ENCODE data around the gene LTV1.

Gene LTV1

DNA sequence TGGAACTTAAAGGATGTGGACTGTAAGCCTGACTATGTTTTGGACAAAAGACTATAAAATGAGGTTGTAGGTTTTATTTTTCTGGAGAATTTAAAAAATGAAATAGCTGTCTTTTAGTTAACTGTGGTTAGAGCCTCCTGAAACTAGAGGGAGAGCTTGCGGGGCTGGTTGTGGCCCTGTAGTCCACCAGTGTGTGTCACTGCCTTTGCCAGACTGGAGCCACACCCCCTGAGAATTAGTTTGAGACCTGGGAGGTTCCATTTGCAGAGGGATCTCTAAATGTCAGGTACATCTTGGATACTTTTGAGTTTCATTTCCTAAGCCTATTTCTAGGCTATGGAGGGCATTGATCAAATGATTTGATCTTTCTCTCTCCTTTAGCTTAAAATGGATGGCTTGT lies 42.0 kb downstream of the LTV1 start:
- no peak for DNase-seq (ENCODE audit: low read depth in 2 of 2)

GRCh38 chr6:143894655-143895054 lies 51.5 kb downstream of the LTV1 start:
- DNase-seq (ENCODE audit: low read depth in 2 of 2), result no peak

DNA sequence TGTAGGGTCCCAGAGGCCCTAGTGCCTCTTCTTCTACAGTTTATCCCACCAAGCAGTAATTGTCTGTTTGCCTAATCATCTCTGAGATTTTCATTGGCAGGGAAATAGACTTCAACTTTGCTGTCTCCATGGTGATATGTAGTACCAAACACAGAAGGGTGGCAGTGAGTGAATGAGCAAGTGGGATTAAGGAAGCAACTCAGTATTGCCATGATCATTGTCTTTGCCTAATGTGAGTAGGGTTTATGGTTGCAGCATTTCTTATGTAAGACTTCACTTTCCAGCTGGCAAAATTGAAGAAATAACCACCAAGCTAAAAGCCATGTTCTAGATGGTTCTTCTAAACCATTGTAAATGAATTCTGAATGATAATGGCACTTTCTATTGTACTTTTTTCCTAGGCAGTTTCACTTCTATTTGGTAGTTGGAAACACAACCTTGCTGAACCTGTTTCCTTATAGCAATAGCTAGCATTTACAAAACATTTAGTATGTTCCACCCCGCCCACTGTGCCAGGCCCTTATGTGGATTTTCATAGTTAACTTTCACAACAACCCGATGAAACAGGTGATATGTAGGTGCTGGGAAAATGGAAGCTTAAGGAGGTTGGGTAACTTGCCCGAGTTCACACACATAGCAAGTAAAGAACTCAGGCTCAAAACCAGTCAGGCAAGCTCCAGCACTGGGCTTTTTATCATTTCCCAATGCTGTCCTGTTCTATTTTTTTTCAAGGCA lies 53.2 kb downstream of the LTV1 start:
- no peak for DNase-seq (ENCODE audit: low read depth in 2 of 2)

DNA sequence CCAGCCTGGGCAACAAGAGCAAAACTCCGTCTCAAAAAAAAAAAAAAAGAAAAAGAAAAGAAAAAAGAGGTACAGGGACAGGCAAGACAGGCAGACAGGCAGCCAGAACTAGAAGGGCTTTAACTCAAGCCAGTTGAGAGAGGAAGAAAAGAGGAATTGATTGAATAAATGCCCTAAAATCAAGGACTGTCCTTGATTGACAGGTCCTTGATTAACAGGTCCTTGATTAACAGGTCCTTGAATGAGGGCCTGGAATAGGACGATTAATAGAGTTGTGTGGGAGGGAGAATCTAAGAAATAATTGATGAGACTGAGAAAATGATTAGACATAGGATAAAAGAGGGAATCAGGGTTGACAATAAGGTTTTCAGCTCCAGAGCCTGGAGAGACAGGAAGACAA lies 57.2 kb downstream of the LTV1 start:
- DNase-seq (ENCODE audit: low read depth in 2 of 2), result no peak

DNA sequence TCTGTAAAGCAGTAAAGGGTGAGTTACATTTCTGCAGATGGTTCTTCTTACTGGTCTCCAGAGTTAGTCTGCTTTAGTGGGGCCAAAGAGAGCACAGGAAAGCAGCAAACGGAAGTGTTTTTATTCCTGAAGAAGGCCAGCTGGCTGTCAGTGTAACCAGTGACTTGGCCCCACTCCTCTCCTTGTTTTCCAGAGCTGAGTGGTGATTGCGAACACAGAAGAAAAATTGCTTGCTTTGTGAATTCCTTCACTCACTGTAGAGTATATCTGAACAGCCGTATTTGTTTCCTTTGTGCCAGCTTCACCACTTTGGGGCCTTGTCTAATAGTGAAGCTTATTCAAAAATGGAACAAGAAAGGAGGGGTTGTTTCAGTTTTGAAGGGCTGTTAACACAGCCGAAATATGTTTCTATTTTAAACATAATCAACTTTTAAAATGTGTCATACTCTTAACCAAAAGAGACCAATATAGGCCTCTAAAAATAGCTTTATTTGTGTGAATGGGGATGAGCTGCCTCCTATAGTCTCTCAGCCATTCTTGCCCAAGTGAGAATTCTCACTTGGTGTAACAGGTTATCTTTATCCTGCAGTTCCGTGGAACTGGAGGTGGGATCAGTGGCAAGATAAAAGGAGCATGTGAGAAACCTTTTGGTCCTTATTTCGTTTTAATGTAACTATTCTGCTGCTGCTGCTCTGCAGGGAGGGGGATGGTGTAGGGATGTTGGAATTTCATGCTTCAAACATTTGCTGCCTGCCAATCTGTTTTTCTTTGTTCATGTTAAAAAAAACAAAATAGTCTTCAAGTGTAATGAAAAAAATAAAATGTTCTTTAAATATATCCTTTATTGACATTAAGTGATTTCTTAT lies 59.0 kb downstream of the LTV1 start:
- DNase-seq (ENCODE audit: low read depth in 2 of 2), result no peak

DNA sequence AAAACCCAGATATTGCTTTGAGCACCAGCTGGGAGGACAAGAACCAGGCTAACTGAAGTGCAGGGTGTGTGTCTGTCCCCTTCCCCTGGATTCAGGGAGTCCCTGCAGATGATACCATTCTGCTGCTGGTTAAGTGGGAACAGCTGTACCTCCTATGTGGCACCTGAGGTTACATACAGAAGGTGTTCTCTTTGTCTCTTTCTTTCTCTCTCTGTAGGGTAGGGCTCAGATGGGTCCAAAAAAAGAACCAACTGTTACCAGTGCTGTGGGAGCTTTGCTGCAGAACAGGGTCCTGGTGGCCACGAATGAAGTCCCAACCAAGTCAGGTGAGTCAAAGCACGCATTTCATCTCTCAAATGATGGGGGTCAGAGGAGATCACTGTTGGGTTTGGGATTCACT lies 59.7 kb downstream of the LTV1 start:
- no peak for DNase-seq (ENCODE audit: low read depth in 2 of 2)

- no peak for DNase-seq (ENCODE audit: low read depth in 2 of 2)
Measured at GRCh38 chr6:143911028-143911427, 67.9 kb downstream of the LTV1 start.

DNA sequence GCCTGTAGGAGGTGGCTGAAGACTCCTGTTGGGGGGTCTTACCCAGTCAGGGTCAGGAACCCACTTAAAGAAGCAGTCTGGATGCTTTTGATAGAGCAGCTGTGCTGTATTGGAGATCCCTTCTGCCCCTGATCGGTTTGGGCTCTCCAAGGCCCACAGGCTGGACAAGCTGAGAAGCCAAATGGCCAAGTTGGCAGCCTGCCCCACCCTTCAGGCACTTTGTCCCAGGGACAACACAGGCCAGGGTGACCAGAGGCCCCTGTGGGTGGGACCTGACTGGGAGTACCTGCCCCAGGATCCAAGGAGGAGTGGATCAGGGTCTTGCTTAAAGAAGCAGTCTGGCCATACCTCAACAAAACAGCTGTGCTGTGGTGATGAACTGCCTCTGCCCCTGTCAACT lies 69.5 kb downstream of the LTV1 start:
- no peak for DNase-seq (ENCODE audit: low read depth in 2 of 2)

Measured in activated CD4-positive, alpha-beta T cell treated with anti-CD3 and anti-CD28 coated beads for 24 hours (primary cell).